CD14-positive monocyte (primary cell): ENCODE measurements around the gene CCDC106. TPM values are rescaled to one million over a fixed set of nuclear protein-coding genes. Genes with fewer than 3 reads are reported as not detected.

ENCODE experiments used
- DNase-seq, 3 donors: peaks; one replicate each; pipeline ENCODE4 v3.0.0-alpha.2; 2011 to 2022
- H2AFZ ChIP-seq: 2 replicates; pipeline ENCODE4 v1.6.0; 2012; ENCODE audit warnings: mild to moderate bottlenecking, low read depth, low read length, inconsistent platforms; ENCODE audit not compliant: insufficient read depth, poor library complexity, severe bottlenecking
- H3K27ac ChIP-seq, 2 donors: 1 replicate in 1 of 2; 2 replicates in 1 of 2; pipeline ENCODE4 v1.5.1; 2012 to 2013; ENCODE audit warnings: low read length in 2 of 2, control low read depth in 1 of 2, inconsistent platforms in 1 of 2, low read depth in 1 of 2, mild to moderate bottlenecking in 1 of 2
- H3K27me3 ChIP-seq, 2 donors: one replicate each; pipeline versions ENCODE4 v1.6.0 to v1.6.1; 2011 to 2013; ENCODE audit warnings: low read length in 2 of 2; ENCODE audit not compliant: control insufficient read depth in 2 of 2, insufficient read depth in 2 of 2
- H3K36me3 ChIP-seq, 2 donors: replicated peaks in 1 of 2; 1 replicate in 1 of 2; 2 replicates in 1 of 2; pipeline versions ENCODE4 v1.5.1 to v1.6.1; 2012 to 2013; ENCODE audit warnings: low read length in 2 of 2, control low read depth in 1 of 2, inconsistent platforms in 1 of 2, mild to moderate bottlenecking in 1 of 2; ENCODE audit not compliant: insufficient read depth in 2 of 2, control insufficient read depth in 1 of 2
- H3K4me1 ChIP-seq, 2 donors: 1 replicate in 1 of 2; 2 replicates in 1 of 2; pipeline versions ENCODE4 v1.5.1 to v1.6.1; 2012 to 2013; ENCODE audit warnings: low read length in 2 of 2, control low read depth in 1 of 2, inconsistent platforms in 1 of 2, mild to moderate bottlenecking in 1 of 2, moderate library complexity in 1 of 2; ENCODE audit not compliant: insufficient read depth in 2 of 2, control insufficient read depth in 1 of 2
- H3K4me2 ChIP-seq: replicated peaks from 2 replicates; pipeline ENCODE3; 2012; ENCODE audit warnings: low read length, moderate library complexity, mild to moderate bottlenecking; ENCODE audit not compliant: poor library complexity, severe bottlenecking; ENCODE audit errors: extremely low read depth
- H3K4me3 ChIP-seq, 3 experiments: fragments of 200-600 bp in 1 of 3; sonication (generic) in 1 of 3; replicated peaks in 1 of 3; 1 replicate in 2 of 3; 2 replicates in 1 of 3; pipeline ENCODE4 v1.5.1; 2011 to 2013; ENCODE audit warnings: low read length in 3 of 3, mild to moderate bottlenecking in 3 of 3, control low read depth in 2 of 3, low read depth in 2 of 3, inconsistent platforms in 1 of 3, moderate library complexity in 1 of 3
- H3K79me2 ChIP-seq: 2 replicates; pipeline ENCODE4 v1.6.0; 2012; ENCODE audit warnings: mild to moderate bottlenecking, control low read depth, inconsistent platforms, low read length, moderate library complexity; ENCODE audit not compliant: insufficient read depth
- H3K9ac ChIP-seq: 2 replicates; pipeline ENCODE4 v1.6.0; 2017; ENCODE audit warnings: low read length, mild to moderate bottlenecking; ENCODE audit not compliant: insufficient read depth, poor library complexity, severe bottlenecking
- H3K9me3 ChIP-seq, 2 donors: replicated peaks in 1 of 2; 1 replicate in 1 of 2; 2 replicates in 1 of 2; pipeline versions ENCODE4 v1.5.1 to v1.6.1; 2012 to 2013; ENCODE audit warnings: low read length in 2 of 2, control low read depth in 1 of 2; ENCODE audit not compliant: control insufficient read depth in 1 of 2, insufficient read depth in 1 of 2
- H4K20me1 ChIP-seq: 2 replicates; pipeline ENCODE4 v1.6.0; 2012; ENCODE audit warnings: mild to moderate bottlenecking, low read length, control low read depth, moderate library complexity; ENCODE audit not compliant: insufficient read depth
- H3K27ac Mint-ChIP-seq, 7 donors: one replicate each; pipeline ENCODE4 v1.8.0; 2020; ENCODE audit warnings: mild to moderate bottlenecking in 7 of 7, mixed read lengths in 7 of 7, moderate library complexity in 6 of 7, inconsistent platforms in 2 of 7
- H3K27me3 Mint-ChIP-seq, 3 donors: one replicate each; pipeline ENCODE4 v1.8.0; 2021 to 2022; ENCODE audit warnings: low read depth in 3 of 3, mild to moderate bottlenecking in 3 of 3, mixed read lengths in 3 of 3, moderate library complexity in 3 of 3, inconsistent platforms in 1 of 3
- H3K36me3 Mint-ChIP-seq, 2 donors: one replicate each; pipeline ENCODE4 v1.8.0; 2020; ENCODE audit warnings: mixed read lengths in 2 of 2, inconsistent platforms in 1 of 2, mild to moderate bottlenecking in 1 of 2
- H3K4me1 Mint-ChIP-seq: one replicate; pipeline ENCODE4 v1.8.0; 2020; ENCODE audit warnings: mild to moderate bottlenecking, mixed read lengths
- H3K4me3 Mint-ChIP-seq, 2 donors: one replicate each; pipeline ENCODE4 v1.8.0; 2020; ENCODE audit warnings: mild to moderate bottlenecking in 2 of 2, mixed read lengths in 2 of 2, moderate library complexity in 1 of 2
- H3K9me3 Mint-ChIP-seq, 7 donors: one replicate each; pipeline ENCODE4 v1.8.0; 2020 to 2022; ENCODE audit warnings: mixed read lengths in 7 of 7, mild to moderate bottlenecking in 6 of 7, moderate library complexity in 6 of 7, inconsistent platforms in 2 of 7
- WGBS: methylation state at CpG from one replicate; pipeline ENCODE4 v1.1.5; 2013; ENCODE audit warnings: missing lambda C conversion rate; ENCODE audit not compliant: insufficient coverage; 5-methylcytosine and 5-hydroxymethylcytosine counted together
- intact Hi-C, 2 donors: fragments of 100-400 bp; cut with micrococcal nuclease; formaldehyde crosslinking; loops; one replicate each; pipeline versions ENCODE4 v1.15.0 to v1.15.1; 2023
- polyA plus RNA-seq, 3 donors: library from polyadenylated mRNA; depleted of rRNA in 1 of 3; unstranded in 2 of 3; stranded (reverse) in 1 of 3; fragments of 300-500 nt in 2 of 3; fragments of >200 nt in 1 of 3; fragmentation: Illumina TruSeq in 2 of 3; gene quantifications; 1 replicate in 2 of 3; 2 replicates in 1 of 3; pipeline ENCODE4 v1.2.3, GENCODE V29; 2012 to 2021
- TF ChIP-seq, protein P1 (sequence below): fragments of 200-600 bp; IDR thresholded peaks from one replicate; pipeline ENCODE4 v1.8.0; 2022; ENCODE audit warnings: antibody characterized with exemption, mild to moderate bottlenecking

CCDC106 gene
- polyA plus RNA-seq, 3 donors: 0.74 to 2.4 (median 1.2) TPM

GRCh38 chr19:55648585-55649267 lies 714 bp downstream of the CCDC106 start:
- intact Hi-C loops: no loop called here
- H4K20me1 ChIP-seq: peaks cover 10% of the 10 kb centered on the region
- peak overlapping the region; percentile 92 for H3K4me2 ChIP-seq
- TF ChIP-seq, protein P1, sequence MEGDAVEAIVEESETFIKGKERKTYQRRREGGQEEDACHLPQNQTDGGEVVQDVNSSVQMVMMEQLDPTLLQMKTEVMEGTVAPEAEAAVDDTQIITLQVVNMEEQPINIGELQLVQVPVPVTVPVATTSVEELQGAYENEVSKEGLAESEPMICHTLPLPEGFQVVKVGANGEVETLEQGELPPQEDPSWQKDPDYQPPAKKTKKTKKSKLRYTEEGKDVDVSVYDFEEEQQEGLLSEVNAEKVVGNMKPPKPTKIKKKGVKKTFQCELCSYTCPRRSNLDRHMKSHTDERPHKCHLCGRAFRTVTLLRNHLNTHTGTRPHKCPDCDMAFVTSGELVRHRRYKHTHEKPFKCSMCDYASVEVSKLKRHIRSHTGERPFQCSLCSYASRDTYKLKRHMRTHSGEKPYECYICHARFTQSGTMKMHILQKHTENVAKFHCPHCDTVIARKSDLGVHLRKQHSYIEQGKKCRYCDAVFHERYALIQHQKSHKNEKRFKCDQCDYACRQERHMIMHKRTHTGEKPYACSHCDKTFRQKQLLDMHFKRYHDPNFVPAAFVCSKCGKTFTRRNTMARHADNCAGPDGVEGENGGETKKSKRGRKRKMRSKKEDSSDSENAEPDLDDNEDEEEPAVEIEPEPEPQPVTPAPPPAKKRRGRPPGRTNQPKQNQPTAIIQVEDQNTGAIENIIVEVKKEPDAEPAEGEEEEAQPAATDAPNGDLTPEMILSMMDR: no peak
- peaks cover 11 to 13% of the 10 kb centered on the region in 2 donors for H3K36me3 ChIP-seq
- H2AFZ ChIP-seq: peak overlapping the region; percentile 88
- peak overlapping the region; percentile 46 to 83 (median 61) for H3K4me3 ChIP-seq
- DNase-seq: peak in 1 of 3 donors; percentile 23
- no peak overlapping the region for H3K27ac ChIP-seq
- H3K27me3 Mint-ChIP-seq: peaks cover 6 to 11% (median 8%) of the 10 kb centered on the region in 3 donors
- H3K9me3 ChIP-seq: no peaks in the 10 kb centered on the region
- H3K36me3 Mint-ChIP-seq: peaks cover 9 to 32% of the 10 kb centered on the region in 2 donors
- 9% methylated on average over 19 of the region's 25 CpGs for WGBS
- H3K4me1 Mint-ChIP-seq: peaks cover 39% of the 10 kb centered on the region
- H3K27me3 ChIP-seq: no peaks in the 10 kb centered on the region
- peaks cover 18% of the 10 kb centered on the region for H3K79me2 ChIP-seq
- peak overlapping the region; percentile 65 for H3K9ac ChIP-seq
- peaks cover 39 to 46% of the 10 kb centered on the region in 2 donors for H3K4me1 ChIP-seq
- peak overlapping the region in 1 of 7 donors; percentile 28 for H3K27ac Mint-ChIP-seq
- H3K4me3 Mint-ChIP-seq: peak overlapping the region; percentile 75 to 88
- peaks cover 0 to 2% (median 0%) of the 10 kb centered on the region in 7 donors for H3K9me3 Mint-ChIP-seq

DNA sequence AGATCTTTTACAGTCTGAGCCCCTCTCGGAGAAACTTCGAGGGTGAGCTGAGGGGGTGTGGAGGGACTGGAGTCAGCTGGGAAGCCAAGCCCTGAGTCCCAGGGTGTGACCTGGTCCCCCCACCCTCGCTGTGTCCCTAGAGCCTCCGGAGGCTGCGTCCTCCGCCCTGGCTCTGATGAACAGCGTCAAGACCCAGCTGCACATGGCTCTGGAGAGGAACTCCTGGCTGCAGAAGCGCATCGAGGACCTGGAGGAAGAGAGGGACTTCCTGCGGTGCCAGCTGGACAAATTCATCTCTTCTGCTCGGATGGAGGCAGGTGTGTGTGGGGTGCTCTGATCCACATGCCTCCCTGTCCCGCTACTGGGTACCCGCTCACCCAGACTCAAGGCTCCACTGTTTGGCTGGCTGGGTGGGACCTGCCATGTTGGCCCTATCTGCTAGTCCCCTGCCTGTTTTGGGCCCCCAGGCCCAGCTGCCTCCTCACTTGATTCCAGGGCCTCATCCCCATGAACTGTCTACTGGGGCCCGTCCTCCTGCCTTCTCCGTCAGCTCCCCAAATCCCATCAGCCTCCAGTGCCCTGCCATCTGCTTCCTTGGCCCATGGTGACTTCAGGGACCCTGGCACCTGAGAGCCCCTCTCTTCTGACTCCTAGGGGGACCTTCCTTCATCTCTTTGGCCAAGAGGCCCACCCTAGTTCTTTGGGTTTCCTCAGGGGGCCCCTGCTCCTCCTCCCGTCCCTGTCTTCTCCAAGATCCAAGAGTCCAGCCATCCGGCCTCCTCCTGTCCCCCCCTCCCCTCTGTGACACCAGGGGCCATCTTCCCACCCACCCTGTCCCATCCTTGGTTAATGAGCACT lies 1.5 kb downstream of the CCDC106 start:
- Histone ChIP-seq H3K27ac (no peak overlapping the region), H3K9me3 (no peaks in the 10 kb centered on the region), H3K4me2 (peak overlapping the region; percentile 92), H3K27me3 (no peaks in the 10 kb centered on the region), H2AFZ (no peak overlapping the region), H3K4me3 (peak overlapping the region in 1 of 3 experiments; percentile 83), H3K4me1 (peaks cover 32 to 38% of the 10 kb centered on the region in 2 donors), H4K20me1 (peaks cover 5% of the 10 kb centered on the region), H3K9ac (no peak overlapping the region), H3K79me2 (peaks cover 11% of the 10 kb centered on the region), H3K36me3 (peaks cover 11 to 12% of the 10 kb centered on the region in 2 donors)
- Mint-ChIP-seq H3K4me3 (no peak overlapping the region), H3K27me3 (peaks cover 6 to 11% (median 8%) of the 10 kb centered on the region in 3 donors), H3K36me3 (peaks cover 9 to 30% of the 10 kb centered on the region in 2 donors), H3K9me3 (peaks cover 0 to 2% (median 0%) of the 10 kb centered on the region in 7 donors), H3K4me1 (peaks cover 31% of the 10 kb centered on the region), H3K27ac (peak overlapping the region in 1 of 7 donors; percentile 32)
- intact Hi-C loops: loop anchor here in 1 of 2 donors (10.0 kb wide), 1 partner anchor 1455 kb away; the partner anchor contains the start of gene TSEN34
- TF ChIP-seq, protein P1: no peak
- DNase-seq: no peak
- 67% methylated on average over 14 of the region's 17 CpGs for WGBS
